GM12878 (cell line): ENCODE data around the gene PDSS2.

Experiments used
- ATF3 ChIP-seq: IDR thresholded peaks from 2 replicates; pipeline ENCODE4 v1.6.1; 2011; ENCODE audit warnings: low read depth, mild to moderate bottlenecking, low read length, moderate library complexity, borderline replicate concordance; ENCODE audit errors: extremely low read depth
- BRCA1 ChIP-seq: IDR thresholded peaks from 2 replicates; pipeline ENCODE4 v1.6.1; 2011; ENCODE audit warnings: low read depth, low read length, improper control_type of control experiment
- EZH2 ChIP-seq: IDR thresholded peaks from 2 replicates; pipeline ENCODE4 v1.6.1; 2012; ENCODE audit warnings: low read depth, mild to moderate bottlenecking, control low read depth, inconsistent platforms, low read length, borderline replicate concordance; ENCODE audit not compliant: control insufficient read depth
- MYC ChIP-seq: IDR thresholded peaks from 2 replicates; pipeline ENCODE4 v1.6.1; 2011; ENCODE audit warnings: mild to moderate bottlenecking, low read length, moderate library complexity, inconsistent platforms; ENCODE audit not compliant: insufficient read depth, insufficient replicate concordance, insufficient read length, severe bottlenecking
- POLR2A ChIP-seq: IDR thresholded peaks from 2 replicates; pipeline ENCODE4 v1.6.1; 2011; ENCODE audit warnings: low read depth, mild to moderate bottlenecking, low read length
- RCOR1 ChIP-seq: conservative IDR thresholded peaks from 2 replicates; pipeline ENCODE4 v1.6.1; 2012; ENCODE audit warnings: low read depth, low read length, improper control_type of control experiment
- TBL1XR1 ChIP-seq: IDR thresholded peaks from 2 replicates; pipeline ENCODE4 v1.6.1; 2012; ENCODE audit warnings: low read depth, low read length, improper control_type of control experiment
- USF1 ChIP-seq: IDR thresholded peaks from 2 replicates; pipeline ENCODE4 v1.6.1; 2011; ENCODE audit warnings: borderline replicate concordance, low read depth, mild to moderate bottlenecking, moderate library complexity, mixed read lengths, low read length; ENCODE audit not compliant: insufficient read depth; ENCODE audit errors: extremely low read length
- ZZZ3 ChIP-seq: IDR thresholded peaks from 2 replicates; pipeline ENCODE4 v1.6.1; 2011; ENCODE audit warnings: low read depth; ENCODE audit not compliant: control insufficient read depth, insufficient read length
- TF ChIP-seq, protein P1 (sequence below): fragments of 450-650 bp; IDR thresholded peaks from 2 replicates; pipeline ENCODE4 v1.6.1; 2016; ENCODE audit warnings: mild to moderate bottlenecking
- TF ChIP-seq, protein P2 (sequence below), 3 experiments: IDR thresholded peaks in 2 of 3; conservative IDR thresholded peaks in 1 of 3; 2 replicates each; pipeline ENCODE4 v1.5.1; 2011; ENCODE audit warnings: low read depth in 3 of 3, low read length in 3 of 3, mild to moderate bottlenecking in 3 of 3, control low read depth in 2 of 3, moderate library complexity in 2 of 3, inconsistent platforms in 1 of 3, mixed read lengths in 1 of 3; ENCODE audit not compliant: control insufficient read depth in 2 of 3, insufficient read depth in 1 of 3; ENCODE audit errors: extremely low read depth in 1 of 3
- TF ChIP-seq, protein P3 (sequence below): fragments of 450-650 bp; formaldehyde crosslinking; IDR thresholded peaks from 2 replicates; pipeline ENCODE4 v1.4.0; 2022; ENCODE audit warnings: mild to moderate bottlenecking, moderate library complexity

DNA sequence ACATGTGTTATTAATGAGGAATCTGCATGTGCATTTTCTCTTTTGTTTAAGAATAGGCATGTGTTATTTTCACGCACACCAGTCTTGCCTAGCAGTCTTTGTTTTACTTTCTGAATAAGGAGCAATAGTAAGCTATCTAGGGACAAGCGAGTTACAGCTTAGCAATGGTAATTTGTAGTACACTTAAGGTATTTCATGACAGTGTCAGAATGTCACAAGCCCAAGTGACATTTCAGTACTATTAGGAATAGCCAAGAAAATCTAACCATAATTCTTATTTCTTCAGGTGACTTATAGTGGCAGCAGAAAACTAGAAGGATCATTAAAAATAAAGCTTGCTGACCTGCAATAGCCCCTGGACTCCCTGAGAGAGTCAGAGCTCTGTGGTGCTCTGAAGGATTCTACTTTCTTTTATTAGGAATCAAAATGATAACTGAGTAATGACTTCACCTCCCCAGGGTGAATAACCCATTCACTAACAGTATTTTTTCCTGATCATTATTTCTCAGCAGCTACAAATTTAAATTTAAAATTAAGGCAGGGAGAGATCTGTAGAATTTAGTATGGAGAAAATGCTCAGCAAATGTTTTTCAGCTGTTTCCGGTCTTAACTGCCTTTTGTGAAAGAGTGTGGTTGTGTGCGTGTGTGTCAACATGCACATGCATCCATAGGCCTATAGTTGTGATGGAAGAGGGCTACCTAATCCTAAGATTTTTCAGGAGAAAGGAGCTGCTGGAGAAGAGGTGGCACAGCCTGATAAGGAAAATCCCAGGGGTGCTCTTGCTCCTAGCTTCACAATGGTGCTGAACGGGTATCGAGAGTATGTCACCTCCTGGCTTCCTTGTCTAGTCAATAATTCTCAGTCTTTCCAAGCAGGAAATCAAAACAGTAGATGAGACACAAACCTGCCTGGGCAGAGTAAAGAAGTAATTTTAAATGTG, 254.0 kb downstream of the PDSS2 start:
- TF ChIP-seq POLR2A (no peak), BRCA1 (no peak), ATF3 (no peak), RCOR1 (no peak), USF1 (no peak), MYC (no peak), TBL1XR1 (no peak), ZZZ3 (no peak), EZH2 (no peak)
- TF ChIP-seq, protein P1, sequence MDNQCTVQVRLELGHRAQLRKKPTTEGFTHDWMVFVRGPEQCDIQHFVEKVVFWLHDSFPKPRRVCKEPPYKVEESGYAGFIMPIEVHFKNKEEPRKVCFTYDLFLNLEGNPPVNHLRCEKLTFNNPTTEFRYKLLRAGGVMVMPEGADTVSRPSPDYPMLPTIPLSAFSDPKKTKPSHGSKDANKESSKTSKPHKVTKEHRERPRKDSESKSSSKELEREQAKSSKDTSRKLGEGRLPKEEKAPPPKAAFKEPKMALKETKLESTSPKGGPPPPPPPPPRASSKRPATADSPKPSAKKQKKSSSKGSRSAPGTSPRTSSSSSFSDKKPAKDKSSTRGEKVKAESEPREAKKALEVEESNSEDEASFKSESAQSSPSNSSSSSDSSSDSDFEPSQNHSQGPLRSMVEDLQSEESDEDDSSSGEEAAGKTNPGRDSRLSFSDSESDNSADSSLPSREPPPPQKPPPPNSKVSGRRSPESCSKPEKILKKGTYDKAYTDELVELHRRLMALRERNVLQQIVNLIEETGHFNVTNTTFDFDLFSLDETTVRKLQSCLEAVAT = no peak
- TF ChIP-seq, protein P2, sequence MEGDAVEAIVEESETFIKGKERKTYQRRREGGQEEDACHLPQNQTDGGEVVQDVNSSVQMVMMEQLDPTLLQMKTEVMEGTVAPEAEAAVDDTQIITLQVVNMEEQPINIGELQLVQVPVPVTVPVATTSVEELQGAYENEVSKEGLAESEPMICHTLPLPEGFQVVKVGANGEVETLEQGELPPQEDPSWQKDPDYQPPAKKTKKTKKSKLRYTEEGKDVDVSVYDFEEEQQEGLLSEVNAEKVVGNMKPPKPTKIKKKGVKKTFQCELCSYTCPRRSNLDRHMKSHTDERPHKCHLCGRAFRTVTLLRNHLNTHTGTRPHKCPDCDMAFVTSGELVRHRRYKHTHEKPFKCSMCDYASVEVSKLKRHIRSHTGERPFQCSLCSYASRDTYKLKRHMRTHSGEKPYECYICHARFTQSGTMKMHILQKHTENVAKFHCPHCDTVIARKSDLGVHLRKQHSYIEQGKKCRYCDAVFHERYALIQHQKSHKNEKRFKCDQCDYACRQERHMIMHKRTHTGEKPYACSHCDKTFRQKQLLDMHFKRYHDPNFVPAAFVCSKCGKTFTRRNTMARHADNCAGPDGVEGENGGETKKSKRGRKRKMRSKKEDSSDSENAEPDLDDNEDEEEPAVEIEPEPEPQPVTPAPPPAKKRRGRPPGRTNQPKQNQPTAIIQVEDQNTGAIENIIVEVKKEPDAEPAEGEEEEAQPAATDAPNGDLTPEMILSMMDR (IDR thresholded peaks at IDR 0.05 in 2 of 3, conservative IDR thresholded peaks at IDR 0.05 in 1 of 3; ENCODE audit: control insufficient read depth in 2 of 3, extremely low read depth in 1 of 3, insufficient read depth in 1 of 3, low read depth in 3 of 3, low read length in 3 of 3) = no peak
- TF ChIP-seq, protein P3, sequence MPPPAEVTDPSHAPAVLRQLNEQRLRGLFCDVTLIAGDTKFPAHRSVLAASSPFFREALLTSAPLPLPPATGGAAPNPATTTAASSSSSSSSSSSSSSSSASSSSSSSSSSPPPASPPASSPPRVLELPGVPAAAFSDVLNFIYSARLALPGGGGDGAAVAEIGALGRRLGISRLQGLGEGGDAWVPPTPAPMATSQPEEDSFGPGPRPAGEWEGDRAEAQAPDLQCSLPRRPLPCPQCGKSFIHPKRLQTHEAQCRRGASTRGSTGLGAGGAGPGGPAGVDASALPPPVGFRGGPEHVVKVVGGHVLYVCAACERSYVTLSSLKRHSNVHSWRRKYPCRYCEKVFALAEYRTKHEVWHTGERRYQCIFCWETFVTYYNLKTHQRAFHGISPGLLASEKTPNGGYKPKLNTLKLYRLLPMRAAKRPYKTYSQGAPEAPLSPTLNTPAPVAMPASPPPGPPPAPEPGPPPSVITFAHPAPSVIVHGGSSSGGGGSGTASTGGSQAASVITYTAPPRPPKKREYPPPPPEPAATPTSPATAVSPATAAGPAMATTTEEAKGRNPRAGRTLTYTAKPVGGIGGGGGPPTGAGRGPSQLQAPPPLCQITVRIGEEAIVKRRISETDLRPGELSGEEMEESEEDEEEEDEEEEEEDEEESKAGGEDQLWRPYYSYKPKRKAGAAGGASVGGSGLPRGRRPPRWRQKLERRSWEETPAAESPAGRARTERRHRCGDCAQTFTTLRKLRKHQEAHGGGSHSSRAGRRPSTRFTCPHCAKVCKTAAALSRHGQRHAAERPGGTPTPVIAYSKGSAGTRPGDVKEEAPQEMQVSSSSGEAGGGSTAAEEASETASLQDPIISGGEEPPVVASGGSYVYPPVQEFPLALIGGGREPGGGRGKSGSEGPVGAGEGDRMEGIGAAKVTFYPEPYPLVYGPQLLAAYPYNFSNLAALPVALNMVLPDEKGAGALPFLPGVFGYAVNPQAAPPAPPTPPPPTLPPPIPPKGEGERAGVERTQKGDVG (CRISPR knock-in tag) = no peak
